ENCODE results near the gene ATL1.
A peak's percentile ranks its signal among the peaks of the same experiment; 100 is the strongest.
"Not testable (repeated sequence)": the region's sequence is repeated elsewhere in the genome, so short reads cannot be mapped to it uniquely, and the experiment has no call there.

The ATL1 gene

DNA sequence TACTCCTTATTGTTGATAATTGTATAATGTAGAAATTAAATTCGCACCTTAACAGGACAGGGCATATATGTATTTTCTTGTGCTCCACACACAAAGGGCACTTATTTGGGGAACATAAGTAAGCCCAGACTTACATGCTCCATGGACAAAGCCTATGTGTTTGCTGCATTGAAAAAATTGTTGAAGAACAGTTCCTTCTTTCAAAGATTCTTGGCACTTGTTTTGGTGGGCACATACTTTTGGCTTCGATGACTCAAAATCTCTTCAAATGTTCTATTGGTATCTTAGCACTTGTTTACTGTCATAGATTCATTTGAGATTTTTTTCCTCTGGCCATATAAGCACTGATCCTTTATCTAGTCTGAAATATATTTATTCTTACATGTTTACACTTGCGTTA, 26.1 kb upstream of the ATL1 start:
- no peak overlapping the region for H3K27ac ChIP-seq
- H3K4me3 ChIP-seq (IDR thresholded peaks at IDR 0.05; ENCODE audit: insufficient read depth, low read depth, low read length) = no peak overlapping the region
- TF ChIP-seq CTCF (conservative IDR thresholded peaks at IDR 0.05; ENCODE audit: low read depth, low read length) = no peak
- H3K27me3 ChIP-seq (ENCODE audit: insufficient read depth, low read depth) = no peaks in the 10 kb centered on the region
- H3K4me1 ChIP-seq (ENCODE audit: low read depth, poor library complexity, severe bottlenecking) = peaks cover 21% of the 10 kb centered on the region
- no peaks in the 10 kb centered on the region for H3K36me3 ChIP-seq (ENCODE audit: insufficient read depth)
- peaks cover 31% of the 10 kb centered on the region for H3K79me2 ChIP-seq (ENCODE audit: insufficient read depth, low read depth)
- peak overlapping the region; percentile 88 for H3K4me2 ChIP-seq
- H4K20me1 ChIP-seq (ENCODE audit: insufficient read depth) = no peaks in the 10 kb centered on the region
- no peak overlapping the region for H3K9ac ChIP-seq
- H2AFZ ChIP-seq (ENCODE audit: low read depth) = no peak overlapping the region

DNA sequence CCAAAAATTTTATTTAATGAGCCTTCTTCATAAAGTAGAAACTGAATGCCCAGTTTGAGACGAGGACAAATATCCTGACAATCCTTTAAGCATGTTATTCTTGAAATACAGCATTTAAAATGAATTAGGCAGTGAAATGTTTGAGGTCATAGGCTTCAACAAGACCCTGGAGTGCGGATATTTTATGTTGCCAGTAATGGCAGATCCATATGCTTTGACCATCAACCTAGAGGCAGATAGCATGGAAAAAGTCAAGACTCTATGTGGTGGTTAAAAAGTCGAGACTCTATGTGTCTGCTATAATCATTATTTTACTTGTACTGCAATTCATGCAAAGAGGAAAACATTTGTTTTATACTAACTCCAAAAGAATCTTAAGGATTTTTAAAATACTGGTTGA, 25.5 kb upstream of the ATL1 start:
- Histone ChIP-seq H3K4me2 (no peak overlapping the region), H3K9ac (no peak overlapping the region), H3K79me2 (ENCODE audit: insufficient read depth, low read depth) (peaks cover 25% of the 10 kb centered on the region), H3K27me3 (ENCODE audit: insufficient read depth, low read depth) (no peaks in the 10 kb centered on the region), H2AFZ (ENCODE audit: low read depth) (no peak overlapping the region), H4K20me1 (ENCODE audit: insufficient read depth) (no peaks in the 10 kb centered on the region), H3K4me1 (ENCODE audit: low read depth, poor library complexity, severe bottlenecking) (peaks cover 21% of the 10 kb centered on the region), H3K4me3 (IDR thresholded peaks at IDR 0.05; ENCODE audit: insufficient read depth, low read depth, low read length) (no peak overlapping the region), H3K27ac (no peak overlapping the region), H3K36me3 (ENCODE audit: insufficient read depth) (no peaks in the 10 kb centered on the region)
- no peak for TF ChIP-seq CTCF (conservative IDR thresholded peaks at IDR 0.05; ENCODE audit: low read depth, low read length)

- H3K9ac ChIP-seq = no peak overlapping the region
- no peaks in the 10 kb centered on the region for H3K27me3 ChIP-seq (ENCODE audit: insufficient read depth, low read depth)
- no peaks in the 10 kb centered on the region for H3K36me3 ChIP-seq (ENCODE audit: insufficient read depth)
- peaks cover 20% of the 10 kb centered on the region for H3K4me1 ChIP-seq (ENCODE audit: low read depth, poor library complexity, severe bottlenecking)
- no peaks in the 10 kb centered on the region for H4K20me1 ChIP-seq (ENCODE audit: insufficient read depth)
- peaks cover 19% of the 10 kb centered on the region for H3K79me2 ChIP-seq (ENCODE audit: insufficient read depth, low read depth)
- no peak overlapping the region for H3K27ac ChIP-seq
- no peak overlapping the region for H3K4me3 ChIP-seq (IDR thresholded peaks at IDR 0.05; ENCODE audit: insufficient read depth, low read depth, low read length)
- H3K4me2 ChIP-seq = no peak overlapping the region
- TF ChIP-seq CTCF (conservative IDR thresholded peaks at IDR 0.05; ENCODE audit: low read depth, low read length) = no peak
- H2AFZ ChIP-seq (ENCODE audit: low read depth) = no peak overlapping the region
These were observed 24.9 kb upstream of the ATL1 start for GRCh38 chr14:50534997-50535396.

GRCh38 chr14:50538034-50538433, 21.9 kb upstream of the ATL1 start:
- H3K27me3 ChIP-seq (ENCODE audit: insufficient read depth, low read depth); H3K36me3 ChIP-seq (ENCODE audit: insufficient read depth); H3K27ac ChIP-seq; H4K20me1 ChIP-seq (ENCODE audit: insufficient read depth); H3K4me2 ChIP-seq; H3K4me3 ChIP-seq (IDR thresholded peaks at IDR 0.05; ENCODE audit: insufficient read depth, low read depth, low read length); H3K79me2 ChIP-seq (ENCODE audit: insufficient read depth, low read depth); H3K4me1 ChIP-seq (ENCODE audit: low read depth, poor library complexity, severe bottlenecking); H2AFZ ChIP-seq (ENCODE audit: low read depth); H3K9ac ChIP-seq: not testable (repeated sequence)

DNA sequence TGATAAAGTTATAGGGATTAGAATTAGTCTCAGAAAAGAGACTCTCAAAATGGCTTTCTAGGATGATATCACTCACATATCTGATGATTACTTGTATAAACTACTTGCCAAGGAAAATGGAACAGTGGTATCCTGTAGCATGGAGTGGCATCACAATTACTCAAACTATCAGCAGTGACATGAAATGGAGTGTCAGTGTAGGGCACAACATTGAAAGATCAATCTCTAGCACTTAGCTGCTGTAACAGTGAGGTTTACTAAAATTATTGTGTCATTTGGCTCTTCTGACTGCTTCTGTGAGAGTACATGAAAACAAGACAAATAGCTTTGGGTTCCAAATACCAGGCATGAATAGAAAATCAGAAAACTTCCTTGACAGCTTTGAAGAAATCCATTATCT, 20.9 kb upstream of the ATL1 start:
- Histone ChIP-seq H3K4me2 (no peak overlapping the region), H2AFZ (ENCODE audit: low read depth) (no peak overlapping the region), H3K4me3 (IDR thresholded peaks at IDR 0.05; ENCODE audit: insufficient read depth, low read depth, low read length) (no peak overlapping the region), H3K36me3 (ENCODE audit: insufficient read depth) (no peaks in the 10 kb centered on the region), H4K20me1 (ENCODE audit: insufficient read depth) (no peaks in the 10 kb centered on the region), H3K9ac (no peak overlapping the region), H3K79me2 (ENCODE audit: insufficient read depth, low read depth) (no peaks in the 10 kb centered on the region), H3K4me1 (ENCODE audit: low read depth, poor library complexity, severe bottlenecking) (peaks cover 1% of the 10 kb centered on the region), H3K27ac (no peak overlapping the region), H3K27me3 (ENCODE audit: insufficient read depth, low read depth) (no peaks in the 10 kb centered on the region)
- no peak for TF ChIP-seq CTCF (conservative IDR thresholded peaks at IDR 0.05; ENCODE audit: low read depth, low read length)
